Effector memory CD4-positive, alpha-beta T cell (primary cell): ENCODE results near the gene HMCN2.

Source experiments
- DNase-seq, 3 donors: peaks; one replicate each; pipeline ENCODE4 v3.0.0-alpha.2; 2020
- H3K27ac ChIP-seq: 2 replicates; pipeline ENCODE4 v1.7.0; 2013; ENCODE audit warnings: mild to moderate bottlenecking, low read length, moderate library complexity; ENCODE audit not compliant: insufficient read depth, poor library complexity, severe bottlenecking
- H3K27me3 ChIP-seq: replicated peaks from 2 replicates; pipeline ENCODE4 v1.7.0; 2013; ENCODE audit warnings: mild to moderate bottlenecking, low read length; ENCODE audit not compliant: insufficient read depth, control insufficient read depth, poor library complexity, severe bottlenecking
- H3K36me3 ChIP-seq: 2 replicates; pipeline ENCODE4 v1.7.0; 2013; ENCODE audit warnings: mild to moderate bottlenecking, low read length, moderate library complexity; ENCODE audit not compliant: control insufficient read depth, insufficient read depth
- H3K4me1 ChIP-seq: 2 replicates; pipeline ENCODE4 v1.7.0; 2013; ENCODE audit warnings: low read length, mild to moderate bottlenecking; ENCODE audit not compliant: control insufficient read depth, insufficient read depth, poor library complexity, severe bottlenecking
- H3K4me3 ChIP-seq: 2 replicates; pipeline ENCODE4 v1.7.0; 2013; ENCODE audit warnings: low read length, low read depth, mild to moderate bottlenecking; ENCODE audit not compliant: insufficient read depth, poor library complexity, severe bottlenecking
- H3K9me3 ChIP-seq: 2 replicates; pipeline ENCODE4 v1.7.0; 2013; ENCODE audit warnings: mild to moderate bottlenecking, low read length, moderate library complexity; ENCODE audit not compliant: control insufficient read depth

Gene HMCN2

GRCh38 chr9:130467316-130467715 is 201.8 kb downstream of the HMCN2 start:
- no peak for DNase-seq
- Histone ChIP-seq H3K36me3 (no peaks in the 10 kb centered on the region), H3K9me3 (no peaks in the 10 kb centered on the region), H3K27ac (no peak overlapping the region), H3K4me1 (no peaks in the 10 kb centered on the region), H3K27me3 (peaks cover 34% of the 10 kb centered on the region), H3K4me3 (no peak overlapping the region)

GRCh38 chr9:130468566-130468965 is 203.0 kb downstream of the HMCN2 start:
- Histone ChIP-seq H3K27ac (no peak overlapping the region), H3K27me3 (peaks cover 34% of the 10 kb centered on the region), H3K4me3 (no peak overlapping the region), H3K9me3 (no peaks in the 10 kb centered on the region), H3K4me1 (no peaks in the 10 kb centered on the region), H3K36me3 (no peaks in the 10 kb centered on the region)
- no peak for DNase-seq

- no peak for DNase-seq
- H3K27ac ChIP-seq: no peak overlapping the region
- H3K4me1 ChIP-seq: no peaks in the 10 kb centered on the region
- no peaks in the 10 kb centered on the region for H3K36me3 ChIP-seq
- peaks cover 34% of the 10 kb centered on the region for H3K27me3 ChIP-seq
- H3K4me3 ChIP-seq: no peak overlapping the region
- no peaks in the 10 kb centered on the region for H3K9me3 ChIP-seq
These were observed 204.7 kb downstream of the HMCN2 start for GRCh38 chr9:130470269-130470668.

- H3K4me3 ChIP-seq: no peak overlapping the region
- H3K36me3 ChIP-seq: no peaks in the 10 kb centered on the region
- DNase-seq: no peak
- H3K27me3 ChIP-seq: peaks cover 31% of the 10 kb centered on the region
- H3K27ac ChIP-seq: no peak overlapping the region
- no peaks in the 10 kb centered on the region for H3K9me3 ChIP-seq
- no peaks in the 10 kb centered on the region for H3K4me1 ChIP-seq
These were observed 205.4 kb downstream of the HMCN2 start for GRCh38 chr9:130470950-130471349.

GRCh38 chr9:130471411-130472183 is 206.0 kb downstream of the HMCN2 start:
- Histone ChIP-seq H3K36me3 (no peaks in the 10 kb centered on the region), H3K9me3 (no peaks in the 10 kb centered on the region), H3K4me1 (no peaks in the 10 kb centered on the region), H3K4me3 (no peak overlapping the region), H3K27ac (no peak overlapping the region), H3K27me3 (peaks cover 25% of the 10 kb centered on the region)
- DNase-seq: no peak

DNA sequence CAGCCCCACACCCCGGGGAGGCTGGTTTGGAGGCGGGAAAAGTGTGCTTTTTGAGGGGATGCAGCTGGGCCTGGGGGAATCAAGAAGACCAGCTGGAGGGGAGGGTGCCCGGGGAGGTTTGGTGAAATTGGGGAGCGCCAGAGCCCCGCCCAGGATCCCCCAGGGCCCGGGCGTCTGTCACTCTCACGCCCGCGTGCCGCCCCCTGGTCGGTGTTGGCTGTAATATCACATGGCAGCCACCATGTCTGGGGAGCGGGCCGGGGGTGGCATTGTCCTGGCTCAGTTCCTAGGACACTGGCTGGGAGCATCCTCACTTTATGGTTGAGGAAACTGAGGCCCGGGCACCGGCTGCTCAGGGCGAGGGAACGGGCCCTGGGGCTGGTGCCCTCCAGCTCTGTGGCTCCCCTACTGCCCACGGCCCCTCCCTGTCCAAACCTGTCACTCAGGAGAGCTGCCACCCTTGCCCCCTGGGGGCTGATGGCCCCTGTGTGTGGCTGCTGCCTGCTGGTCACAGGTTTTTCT is 206.7 kb downstream of the HMCN2 start:
- Histone ChIP-seq H3K27ac (no peak overlapping the region), H3K36me3 (no peaks in the 10 kb centered on the region), H3K4me1 (no peaks in the 10 kb centered on the region), H3K4me3 (no peak overlapping the region), H3K9me3 (no peaks in the 10 kb centered on the region), H3K27me3 (peaks cover 19% of the 10 kb centered on the region)
- no peak for DNase-seq

GRCh38 chr9:130473009-130473408 is 207.4 kb downstream of the HMCN2 start:
- no peak overlapping the region for H3K27ac ChIP-seq
- no peaks in the 10 kb centered on the region for H3K4me1 ChIP-seq
- no peak for DNase-seq
- no peaks in the 10 kb centered on the region for H3K36me3 ChIP-seq
- no peak overlapping the region for H3K4me3 ChIP-seq
- H3K27me3 ChIP-seq: peaks cover 19% of the 10 kb centered on the region
- H3K9me3 ChIP-seq: no peaks in the 10 kb centered on the region

DNA sequence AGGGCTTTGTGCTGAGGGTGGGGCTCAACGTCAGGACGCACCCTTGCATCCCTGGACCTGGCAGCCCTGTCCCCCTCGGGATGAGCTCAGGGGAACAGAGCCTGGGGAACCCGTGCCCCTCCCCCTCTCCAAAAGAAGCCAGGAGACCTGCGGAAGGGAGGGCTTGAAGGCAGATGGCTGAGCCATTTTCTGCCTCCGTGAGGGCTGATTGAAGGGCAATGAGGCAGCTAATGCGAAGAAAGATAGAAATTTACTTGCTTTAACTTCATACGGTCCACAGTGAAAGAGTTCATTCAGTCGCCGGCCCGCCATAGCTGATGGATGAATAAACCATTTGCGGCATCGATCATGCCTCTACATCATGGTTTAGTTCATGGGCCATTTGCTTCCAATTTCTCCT is 208.0 kb downstream of the HMCN2 start:
- Histone ChIP-seq H3K4me3 (no peak overlapping the region), H3K36me3 (no peaks in the 10 kb centered on the region), H3K27me3 (peaks cover 19% of the 10 kb centered on the region), H3K9me3 (no peaks in the 10 kb centered on the region), H3K4me1 (no peaks in the 10 kb centered on the region), H3K27ac (no peak overlapping the region)
- no peak for DNase-seq

DNA sequence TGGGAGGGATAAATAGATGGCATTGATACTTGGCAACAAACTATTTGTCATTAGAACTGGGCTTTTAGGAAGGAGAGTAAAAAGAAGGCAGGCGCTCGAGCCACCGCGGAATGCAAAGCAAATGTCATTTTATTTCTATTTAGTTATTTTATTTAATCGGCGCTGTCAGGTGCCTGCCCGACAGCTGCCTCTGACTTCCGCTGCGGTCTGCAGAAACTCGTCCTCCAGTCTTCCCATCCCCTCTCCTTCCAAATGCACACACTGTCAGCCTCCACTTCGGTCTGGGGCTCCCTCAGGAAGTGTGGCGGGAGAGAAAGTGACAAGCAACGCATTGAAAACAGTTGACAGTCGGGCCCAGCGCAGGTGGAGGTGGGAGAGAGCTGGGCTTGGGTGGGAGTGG is 208.5 kb downstream of the HMCN2 start:
- no peak for DNase-seq
- Histone ChIP-seq H3K9me3 (no peaks in the 10 kb centered on the region), H3K4me1 (no peaks in the 10 kb centered on the region), H3K36me3 (no peaks in the 10 kb centered on the region), H3K27me3 (peaks cover 15% of the 10 kb centered on the region), H3K27ac (no peak overlapping the region), H3K4me3 (no peak overlapping the region)

DNA sequence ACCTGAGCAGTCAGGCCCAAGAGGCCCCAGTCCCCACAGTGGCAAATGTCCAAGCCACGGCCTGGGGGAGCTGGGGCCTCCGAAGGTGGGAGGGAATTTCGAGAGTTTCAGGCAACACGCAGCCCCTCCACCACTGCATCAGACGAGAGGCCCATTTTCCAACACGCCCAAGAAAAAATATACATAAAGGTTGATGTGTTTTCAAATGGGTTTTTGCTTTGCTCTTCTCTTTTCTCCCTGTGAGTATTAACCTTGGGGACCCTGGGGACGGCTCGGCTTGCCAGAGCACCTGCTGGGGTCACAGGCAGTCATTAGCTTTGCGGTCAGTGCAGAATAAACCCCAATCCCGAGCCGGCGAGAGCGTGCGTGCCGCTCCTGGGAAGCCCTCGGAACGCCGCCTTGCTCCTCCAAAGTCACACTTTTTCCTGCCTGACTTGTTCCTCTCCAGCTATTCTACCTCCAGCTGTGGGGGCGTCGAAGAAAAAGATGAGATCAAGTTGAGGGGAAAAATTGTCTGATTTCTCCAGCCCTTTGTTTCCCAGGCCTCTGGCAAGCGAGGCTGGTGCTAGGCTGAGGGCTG is 210.7 kb downstream of the HMCN2 start:
- Histone ChIP-seq H3K9me3 (no peaks in the 10 kb centered on the region), H3K4me1 (no peaks in the 10 kb centered on the region), H3K36me3 (no peaks in the 10 kb centered on the region), H3K27ac (no peak overlapping the region), H3K27me3 (peaks cover 3% of the 10 kb centered on the region), H3K4me3 (no peak overlapping the region)
- DNase-seq: no peak
